ENCODE results near the gene USP3.

GRCh38 chr15:63456258-63456657 lies 48.1 kb upstream of the USP3 start:
- TF ChIP-seq EZH2 (IDR thresholded peaks at IDR 0.05; ENCODE audit: insufficient read depth, poor library complexity, severe bottlenecking) (no peak), EZH2phosphoT487 (IDR thresholded peaks at IDR 0.05; ENCODE audit: insufficient read depth, low read depth) (no peak)

Data from GM23248 (cell line).